Measurements from ENCODE around the gene KCTD5.

DNA sequence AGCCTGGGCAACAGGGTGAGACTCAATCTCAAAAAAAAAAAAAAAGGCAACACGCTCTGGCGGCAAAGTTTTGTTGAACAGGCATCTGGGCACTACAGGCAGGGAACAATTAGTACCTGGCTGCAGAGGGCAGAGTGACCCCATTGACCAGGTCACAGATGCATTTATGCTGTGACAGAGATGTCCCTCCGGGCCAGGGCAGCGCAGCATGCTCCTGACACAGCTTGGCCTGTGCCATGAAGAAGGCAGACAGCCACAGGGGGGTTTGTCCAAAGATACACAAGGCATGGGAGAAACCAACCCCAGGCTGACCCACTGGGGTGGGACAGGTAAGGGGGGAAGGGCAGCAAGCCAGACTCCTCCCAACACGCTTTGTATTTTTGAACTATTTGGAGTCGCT is 62.4 kb downstream of the KCTD5 start:
- TF ChIP-seq CTCF (IDR thresholded peaks at IDR 0.05): no peak
- TF ChIP-seq EZH2 (IDR thresholded peaks at IDR 0.05): no peak

Measured in neural progenitor cell (in vitro differentiated cells).